Ovary (tissue), 3 donors: Measurements from ENCODE around the gene C1orf56.

Experiments used
- CTCF ChIP-seq, 3 donors: fragments of 450-650 bp in 2 of 3; fragments of 200-600 bp in 1 of 3; IDR thresholded peaks; one replicate each; pipeline versions ENCODE4 v1.5.1 to v1.8.0; 2016 to 2022; ENCODE audit warnings: antibody characterized with exemption in 3 of 3, mild to moderate bottlenecking in 1 of 3
- EP300 ChIP-seq: sonication (generic); formaldehyde crosslinking; IDR thresholded peaks from one replicate; pipeline ENCODE4 v1.6.1; 2017; ENCODE audit warnings: antibody characterized with exemption
- POLR2A ChIP-seq: fragments of 450-650 bp; IDR thresholded peaks from one replicate; pipeline ENCODE4 v1.6.1; 2017; ENCODE audit warnings: antibody characterized with exemption, mild to moderate bottlenecking, moderate library complexity
- donor health status: DM: no; HTN: no; CAD: no.

GRCh38 chr1:151010346-151010726 is 37.2 kb upstream of the C1orf56 start:
- TF ChIP-seq CTCF (IDR thresholded peaks at IDR 0.05) (no peak), POLR2A (no peak), EP300 (no peak)
